Calu3 (cell line): ENCODE measurements around the gene MYLIP. TPM values are rescaled to one million over a fixed set of nuclear protein-coding genes. Genes with fewer than 3 reads are reported as not detected.

ENCODE experiments used
- BruUV-seq: library from RNA; stranded (reverse); fragments of 400-500 nt; replicated peaks from 2 replicates; lab custom pipeline; 2021; lab: Mats Ljungman, UMichigan
- CTCF ChIA-PET: fragments of 300-600 bp; sonication (Branson Sonifier 250); formaldehyde crosslinking; loops from one replicate; lab custom pipeline; 2022; ENCODE audit warnings: antibody characterized with exemption; lab: Charles Lee
- DNase-seq: peaks from one replicate; pipeline ENCODE4 v3.0.0; 2022
- H3K27ac Mint-ChIP-seq: one replicate; pipeline ENCODE4 v1.8.0; 2022; ENCODE audit warnings: mixed read lengths; ENCODE audit not compliant: unreplicated experiment
- H3K27me3 Mint-ChIP-seq: one replicate; pipeline ENCODE4 v1.8.0; 2022; ENCODE audit warnings: mixed read lengths; ENCODE audit not compliant: unreplicated experiment
- H3K36me3 Mint-ChIP-seq: one replicate; pipeline ENCODE4 v1.8.0; 2022; ENCODE audit warnings: mild to moderate bottlenecking, moderate library complexity, mixed read lengths; ENCODE audit not compliant: insufficient read depth, unreplicated experiment
- H3K4me1 Mint-ChIP-seq: one replicate; pipeline ENCODE4 v1.8.0; 2022; ENCODE audit warnings: mild to moderate bottlenecking, low read depth, mixed read lengths; ENCODE audit not compliant: unreplicated experiment
- H3K4me3 Mint-ChIP-seq: one replicate; pipeline ENCODE4 v1.8.0; 2022; ENCODE audit warnings: mild to moderate bottlenecking, low read depth, moderate library complexity, mixed read lengths; ENCODE audit not compliant: unreplicated experiment
- H3K9me3 Mint-ChIP-seq: one replicate; pipeline ENCODE4 v1.8.0; 2022; ENCODE audit warnings: low read depth, mixed read lengths; ENCODE audit not compliant: unreplicated experiment
- CTCF ChIP-seq: fragments of 200-600 bp; IDR thresholded peaks from one replicate; pipeline ENCODE4 v1.8.0; 2022; ENCODE audit warnings: antibody characterized with exemption; ENCODE audit not compliant: unreplicated experiment
- intact Hi-C: fragments of 100-400 bp; cut with micrococcal nuclease; formaldehyde crosslinking; loops from one replicate; pipeline ENCODE4 v1.10.0; 2022; ENCODE audit not compliant: unreplicated experiment
- total RNA-seq: library from RNA; stranded (reverse); gene quantifications from 2 replicates; pipeline ENCODE4 v1.2.3, GENCODE V29; 2022

MYLIP gene
- total RNA-seq, 1 experiment from 2014 or later, result 8.1 TPM

- Mint-ChIP-seq H3K4me1 (no peaks in the 10 kb centered on the region), H3K4me3 (no peak overlapping the region), H3K27ac (no peak overlapping the region), H3K36me3 (no peaks in the 10 kb centered on the region), H3K9me3 (peaks cover 7% of the 10 kb centered on the region), H3K27me3 (peaks cover 28% of the 10 kb centered on the region)
- no peak for TF ChIP-seq CTCF
- CTCF ChIA-PET, result no interaction called here
- no TSS peak for BruUV-seq
- intact Hi-C loops, result no loop called here
- DNase-seq, result no peak
These were observed 26.7 kb upstream of the MYLIP start for GRCh38 chr6:16102208-16102607.

- Mint-ChIP-seq H3K27me3 (peaks cover 18% of the 10 kb centered on the region), H3K27ac (no peak overlapping the region), H3K9me3 (peaks cover 7% of the 10 kb centered on the region), H3K36me3 (no peaks in the 10 kb centered on the region), H3K4me1 (no peaks in the 10 kb centered on the region), H3K4me3 (no peak overlapping the region)
- no TSS peak for BruUV-seq
- intact Hi-C loops, result no loop called here
- CTCF ChIA-PET, result interaction anchor here (0.6 kb wide), 1 partner anchor 98 kb away, joined by 3 read pairs; no protein-coding TSS in a partner anchor
- DNase-seq, result no peak
- no peak for TF ChIP-seq CTCF
These were observed 25.2 kb upstream of the MYLIP start for GRCh38 chr6:16103722-16104121.

- intact Hi-C loops, result no loop called here
- Mint-ChIP-seq H3K9me3 (peaks cover 2% of the 10 kb centered on the region), H3K4me3 (no peak overlapping the region), H3K27me3 (peaks cover 7% of the 10 kb centered on the region), H3K36me3 (no peaks in the 10 kb centered on the region), H3K27ac (no peak overlapping the region), H3K4me1 (no peaks in the 10 kb centered on the region)
- no peak for DNase-seq
- BruUV-seq, result no TSS peak
- CTCF ChIA-PET, result no interaction called here
- no peak for TF ChIP-seq CTCF
These were observed 24.1 kb upstream of the MYLIP start for GRCh38 chr6:16104624-16105433.

GRCh38 chr6:16105854-16106253 lies 23.0 kb upstream of the MYLIP start:
- no peak for DNase-seq
- H3K4me1 Mint-ChIP-seq, result no peaks in the 10 kb centered on the region

More at GRCh38 chr6:16105854-16106253, 23.0 kb upstream of the MYLIP start:
- Mint-ChIP-seq H3K36me3 (no peaks in the 10 kb centered on the region), H3K27me3 (no peaks in the 10 kb centered on the region), H3K4me3 (no peak overlapping the region), H3K9me3 (no peaks in the 10 kb centered on the region), H3K27ac (no peak overlapping the region)
- no TSS peak for BruUV-seq
- intact Hi-C loops, result no loop called here
- CTCF ChIA-PET, result interaction anchor here (0.6 kb wide), 1 partner anchor 108 kb away, joined by 3 read pairs; no protein-coding TSS in a partner anchor
- no peak for TF ChIP-seq CTCF
